Trophoblast cell (in vitro differentiated cells and primary cell): ENCODE results near the gene FASTKD1.
A peak's percentile ranks its signal among the peaks of the same experiment; 100 is the strongest.

Experiments used
- DNase-seq, 2 donors: peaks; one replicate each; pipeline ENCODE4 v3.0.0-alpha.2; 2016
- H2AFZ ChIP-seq: 2 replicates; pipeline ENCODE4 v1.6.1; 2013; ENCODE audit warnings: low read length, moderate library complexity, mild to moderate bottlenecking; ENCODE audit not compliant: insufficient read depth, poor library complexity
- H2AK5ac ChIP-seq: 2 replicates; pipeline ENCODE4 v1.6.1; 2013; ENCODE audit warnings: mild to moderate bottlenecking, low read length
- H2BK120ac ChIP-seq: 2 replicates; pipeline ENCODE4 v1.6.1; 2013; ENCODE audit warnings: low read length, mild to moderate bottlenecking, moderate library complexity; ENCODE audit not compliant: insufficient read depth, poor library complexity
- H2BK12ac ChIP-seq: 2 replicates; pipeline ENCODE4 v1.6.1; 2013; ENCODE audit warnings: mild to moderate bottlenecking, low read length, moderate library complexity
- H2BK5ac ChIP-seq: 2 replicates; pipeline ENCODE4 v1.6.1; 2013; ENCODE audit warnings: low read length, low read depth, moderate library complexity, mild to moderate bottlenecking; ENCODE audit not compliant: poor library complexity
- H3K14ac ChIP-seq: 2 replicates; pipeline ENCODE4 v1.6.1; 2013; ENCODE audit warnings: mild to moderate bottlenecking, low read length
- H3K18ac ChIP-seq: 2 replicates; pipeline ENCODE4 v1.6.1; 2013; ENCODE audit warnings: mild to moderate bottlenecking, low read length
- H3K23ac ChIP-seq: 2 replicates; pipeline ENCODE4 v1.6.1; 2013; ENCODE audit warnings: low read length
- H3K27ac ChIP-seq: 2 replicates; pipeline ENCODE4 v1.5.1; 2013; ENCODE audit warnings: low read depth, mild to moderate bottlenecking, inconsistent platforms, low read length, moderate library complexity
- H3K27me3 ChIP-seq: 2 replicates; pipeline ENCODE4 v1.6.1; 2013; ENCODE audit warnings: inconsistent platforms, mild to moderate bottlenecking, low read length, moderate library complexity; ENCODE audit not compliant: insufficient read depth
- H3K36me3 ChIP-seq, 2 experiments: 1 replicate in 1 of 2; 2 replicates in 1 of 2; pipeline ENCODE4 v1.6.1; 2013; ENCODE audit warnings: low read length in 2 of 2, mild to moderate bottlenecking in 2 of 2, moderate library complexity in 1 of 2; ENCODE audit not compliant: insufficient read depth in 2 of 2, control insufficient read depth in 1 of 2
- H3K4ac ChIP-seq: 2 replicates; pipeline ENCODE4 v1.6.1; 2013; ENCODE audit warnings: low read depth, mild to moderate bottlenecking, low read length, moderate library complexity
- H3K4me1 ChIP-seq, 2 experiments: 1 replicate in 1 of 2; 2 replicates in 1 of 2; pipeline ENCODE4 v1.6.1; 2013; ENCODE audit warnings: low read length in 2 of 2, mild to moderate bottlenecking in 2 of 2, moderate library complexity in 1 of 2; ENCODE audit not compliant: insufficient read depth in 2 of 2, control insufficient read depth in 1 of 2
- H3K4me2 ChIP-seq: 2 replicates; pipeline ENCODE4 v1.6.1; 2013; ENCODE audit warnings: inconsistent platforms, mild to moderate bottlenecking, low read length, moderate library complexity
- H3K4me3 ChIP-seq: 2 replicates; pipeline ENCODE4 v1.5.1; 2013; ENCODE audit warnings: mild to moderate bottlenecking, low read depth, low read length, inconsistent platforms
- H3K79me1 ChIP-seq: one replicate; pipeline ENCODE4 v1.6.1; 2013; ENCODE audit warnings: low read length
- H3K79me2 ChIP-seq: 2 replicates; pipeline ENCODE4 v1.6.1; 2013; ENCODE audit warnings: low read length, mild to moderate bottlenecking; ENCODE audit not compliant: control insufficient read depth, insufficient read depth, poor library complexity
- H3K9ac ChIP-seq: 2 replicates; pipeline ENCODE4 v1.6.1; 2013; ENCODE audit warnings: mild to moderate bottlenecking, low read length
- H3K9me3 ChIP-seq: 2 replicates; pipeline ENCODE4 v1.6.1; 2013; ENCODE audit warnings: low read depth, mild to moderate bottlenecking, control low read depth, inconsistent platforms, low read length; ENCODE audit not compliant: insufficient read depth
- H4K12ac ChIP-seq: 2 replicates; pipeline ENCODE4 v1.6.1; 2013; ENCODE audit warnings: low read depth, mild to moderate bottlenecking, low read length, moderate library complexity
- H4K8ac ChIP-seq: 2 replicates; pipeline ENCODE4 v1.6.1; 2013; ENCODE audit warnings: low read depth, mild to moderate bottlenecking, low read length, moderate library complexity
- H4K91ac ChIP-seq: one replicate; pipeline ENCODE4 v1.6.1; 2013; ENCODE audit warnings: low read depth, mild to moderate bottlenecking, low read length, moderate library complexity
- WGBS: extraction: QIAGEN DNeasy Blood & Tissue Kit; methylation state at CpG from one replicate; pipeline ENCODE4 v1.1.7; 2013; ENCODE audit warnings: missing lambda C conversion rate; ENCODE audit not compliant: insufficient read length, insufficient coverage; ENCODE audit errors: extremely low coverage; 5-methylcytosine and 5-hydroxymethylcytosine counted together

Gene FASTKD1

GRCh38 chr2:169480079-169480465, 93.6 kb downstream of the FASTKD1 start:
- H3K4me1 ChIP-seq, result peaks cover 3 to 4% of the 10 kb centered on the region in 2 experiments
- no peak overlapping the region for H3K4ac ChIP-seq
- peak in 1 of 2 donors; percentile 66 for DNase-seq
- no peak overlapping the region for H4K12ac ChIP-seq
- no peak overlapping the region for H2BK12ac ChIP-seq
- no peak overlapping the region for H4K91ac ChIP-seq
- H3K9me3 ChIP-seq, result peaks cover 4% of the 10 kb centered on the region
- no peak overlapping the region for H3K23ac ChIP-seq
- H3K18ac ChIP-seq, result no peak overlapping the region
- no peak overlapping the region for H3K9ac ChIP-seq
- WGBS, result no CpG with 5 or more reads among the region's 9 CpGs
- no peaks in the 10 kb centered on the region for H3K36me3 ChIP-seq
- no peak overlapping the region for H2AK5ac ChIP-seq
- no peak overlapping the region for H2BK5ac ChIP-seq
- no peaks in the 10 kb centered on the region for H3K79me2 ChIP-seq
- H2BK120ac ChIP-seq, result no peak overlapping the region
- no peaks in the 10 kb centered on the region for H3K79me1 ChIP-seq
- peaks cover 4% of the 10 kb centered on the region for H3K27me3 ChIP-seq
- H2AFZ ChIP-seq, result peak overlapping the region; percentile 93
- H3K4me3 ChIP-seq, result no peak overlapping the region
- H3K27ac ChIP-seq, result no peak overlapping the region
- H3K14ac ChIP-seq, result no peak overlapping the region
- H3K4me2 ChIP-seq, result peak overlapping the region; percentile 80
- peak overlapping the region; percentile 85 for H4K8ac ChIP-seq
